Epithelial cell of prostate (primary cell): ENCODE data around the gene PCDH9.

Source experiments
- DNase-seq: peaks from one replicate; pipeline ENCODE4 v3.0.0-alpha.2; 2011; ENCODE audit warnings: low read depth, low spot score
- H3K27ac ChIP-seq: fragments of 450-650 bp; 2 replicates; pipeline ENCODE4 v1.5.1; 2017; ENCODE audit warnings: mild to moderate bottlenecking

PCDH9 gene

DNA sequence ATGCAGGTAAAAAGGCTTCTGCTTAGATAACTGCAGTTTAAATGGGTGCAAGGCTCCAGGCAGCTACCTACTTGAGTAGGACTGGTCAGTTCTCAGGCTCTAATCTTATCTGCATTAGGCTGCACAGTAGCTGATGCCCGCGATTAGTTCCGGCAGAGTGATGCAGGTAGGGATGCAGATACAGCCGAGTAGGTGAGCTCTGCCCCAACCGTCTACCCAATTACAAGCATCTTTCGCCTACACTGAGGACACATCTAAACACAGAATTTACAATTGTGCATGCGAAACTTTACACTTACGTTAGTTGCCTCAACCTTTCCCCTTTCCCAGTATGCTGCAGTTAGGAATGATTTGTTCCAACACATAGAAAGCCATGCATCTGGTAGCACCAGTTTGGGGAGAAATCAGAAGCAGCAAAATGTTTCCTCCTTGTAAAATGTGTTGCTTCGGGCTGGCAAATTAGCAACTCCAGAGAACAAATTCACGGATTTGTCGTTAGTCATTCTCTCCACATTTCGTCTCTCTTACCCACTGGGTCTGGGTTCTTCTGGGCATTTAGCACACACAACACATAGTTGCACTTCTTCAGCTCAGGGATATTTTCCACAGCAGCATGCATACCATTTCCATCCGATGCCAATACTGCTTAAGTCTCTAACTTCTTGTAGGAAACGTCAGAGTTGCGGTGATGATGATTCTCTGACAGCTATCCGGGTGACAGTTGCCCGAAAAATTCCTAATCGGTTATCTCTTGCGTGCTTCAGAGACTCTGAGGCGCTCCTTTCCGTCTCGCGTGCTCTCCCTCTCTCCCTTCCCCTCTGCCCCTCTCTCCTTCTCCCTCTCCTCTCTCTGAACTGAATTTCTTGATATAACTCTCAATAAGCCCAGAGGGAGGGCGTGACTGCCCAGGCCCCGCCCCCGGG lies at the start of gene PCDH9:
Gene PCDH9 (minus strand): TSS at position 856 of the 923 bp plus-strand sequence. CDS start 1,896 bp downstream, outside the sequence.
- DNase-seq = no peak
- peak within 1 kb of the TSS; percentile 18 for H3K27ac ChIP-seq

DNA sequence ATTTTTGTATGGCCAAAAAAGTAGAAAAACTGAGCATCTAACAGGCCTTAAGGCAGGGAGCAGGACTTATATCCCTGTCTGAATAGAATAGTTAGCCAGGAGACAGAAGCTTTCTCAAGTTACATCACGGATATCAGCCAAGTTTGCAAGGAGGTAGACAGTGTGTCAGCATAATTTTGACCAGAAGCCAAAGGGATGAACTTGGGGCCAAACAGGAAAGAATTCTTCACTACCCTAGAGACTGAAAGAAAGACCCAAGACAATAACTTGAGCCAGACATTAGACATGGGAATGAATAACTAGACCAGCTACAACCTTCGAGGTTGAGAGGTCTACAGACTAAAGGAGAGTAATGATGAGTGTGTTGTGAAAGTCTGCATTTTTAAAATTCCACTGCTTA lies 48.1 kb upstream of the PCDH9 start:
- no peak overlapping the region for H3K27ac ChIP-seq
- no peak for DNase-seq

- H3K27ac ChIP-seq = no peak overlapping the region
- no peak for DNase-seq
These were observed 47.4 kb upstream of the PCDH9 start for GRCh38 chr13:67277581-67277980.

DNA sequence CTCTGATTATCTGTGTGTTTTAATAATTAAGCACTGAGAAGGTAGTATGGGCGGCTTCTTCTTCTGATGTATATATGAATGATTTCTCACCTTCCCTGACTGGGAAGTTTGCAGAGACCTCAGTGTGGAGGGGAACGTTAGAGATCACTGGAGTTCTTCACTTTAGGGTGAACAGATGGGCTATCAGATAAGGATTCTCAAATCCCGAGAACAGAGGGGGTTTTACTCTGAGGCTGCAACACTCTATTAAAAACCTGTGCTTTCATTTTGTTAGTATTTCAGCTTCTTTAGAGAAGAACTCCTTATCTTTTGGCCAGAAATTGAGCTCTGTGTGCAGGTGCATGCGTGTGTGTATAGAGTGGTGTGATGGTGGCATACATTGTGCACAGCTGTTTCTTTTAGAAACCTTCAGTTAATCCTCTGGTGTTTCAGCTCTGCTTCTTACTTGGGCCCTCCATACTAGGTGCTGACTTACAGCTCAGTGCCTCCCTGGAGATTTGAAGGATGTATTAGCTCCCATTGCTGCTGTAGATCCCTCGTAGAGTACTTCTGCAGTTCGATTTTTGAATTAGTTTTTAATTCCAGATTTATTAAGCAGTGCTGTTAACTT lies 45.3 kb upstream of the PCDH9 start:
- no peak for DNase-seq

DNA sequence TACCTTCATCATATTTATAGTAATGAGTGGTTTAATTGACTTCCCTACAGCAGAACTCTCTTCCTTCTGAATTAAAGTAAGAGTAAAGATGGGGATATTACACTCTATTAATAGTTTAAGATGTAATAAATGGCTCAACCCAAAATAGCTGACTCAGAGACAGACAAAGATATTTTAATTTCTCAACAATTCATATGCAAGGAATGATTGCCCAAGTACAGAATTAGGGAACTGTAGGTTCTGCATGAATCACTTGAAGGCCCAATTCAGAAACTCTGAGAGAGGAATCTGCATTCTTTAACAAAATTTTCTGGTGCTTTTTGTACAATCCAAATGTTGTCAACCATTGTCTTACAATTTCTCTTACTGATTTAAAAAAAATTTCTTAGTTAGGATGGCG lies 42.9 kb upstream of the PCDH9 start:
- no peak for DNase-seq
- no peak overlapping the region for H3K27ac ChIP-seq

More for the DNA sequence above, 45.3 kb upstream of the PCDH9 start:
- H3K27ac ChIP-seq = no peak overlapping the region

- no peak overlapping the region for H3K27ac ChIP-seq
- no peak for DNase-seq
These were observed 37.0 kb upstream of the PCDH9 start for GRCh38 chr13:67267136-67267535.

- H3K27ac ChIP-seq = no peak overlapping the region
- no peak for DNase-seq
These were observed 29.1 kb upstream of the PCDH9 start for GRCh38 chr13:67259208-67259607.

GRCh38 chr13:67258482-67258881 lies 28.3 kb upstream of the PCDH9 start:
- no peak for DNase-seq

GRCh38 chr13:67238861-67239260 lies 8.7 kb upstream of the PCDH9 start:
- DNase-seq = no peak
- H3K27ac ChIP-seq = no peak overlapping the region

More at GRCh38 chr13:67258482-67258881, 28.3 kb upstream of the PCDH9 start:
- H3K27ac ChIP-seq = no peak overlapping the region

- no peak for DNase-seq
- no peak overlapping the region for H3K27ac ChIP-seq
These were observed 8.2 kb upstream of the PCDH9 start for GRCh38 chr13:67238277-67238859.

DNA sequence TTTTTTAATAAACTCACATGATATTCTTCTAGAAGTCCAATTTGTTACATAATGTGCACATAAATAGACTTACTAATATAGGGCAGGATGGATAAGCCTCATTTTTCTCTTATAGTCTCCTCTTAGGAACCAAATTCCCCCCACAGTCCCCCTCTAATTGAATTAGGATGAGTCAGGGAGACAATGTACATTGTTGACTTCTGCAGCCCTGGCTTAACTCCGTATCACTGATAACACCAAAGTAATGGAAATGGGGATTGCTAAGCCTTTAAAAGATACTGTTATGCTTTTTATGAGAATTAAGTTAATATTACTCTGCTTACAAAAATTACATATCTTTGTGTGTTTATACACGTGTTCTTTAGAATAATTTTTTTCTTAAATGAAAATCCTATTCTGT lies 5.1 kb upstream of the PCDH9 start:
- no peak for DNase-seq
- no peak overlapping the region for H3K27ac ChIP-seq

DNA sequence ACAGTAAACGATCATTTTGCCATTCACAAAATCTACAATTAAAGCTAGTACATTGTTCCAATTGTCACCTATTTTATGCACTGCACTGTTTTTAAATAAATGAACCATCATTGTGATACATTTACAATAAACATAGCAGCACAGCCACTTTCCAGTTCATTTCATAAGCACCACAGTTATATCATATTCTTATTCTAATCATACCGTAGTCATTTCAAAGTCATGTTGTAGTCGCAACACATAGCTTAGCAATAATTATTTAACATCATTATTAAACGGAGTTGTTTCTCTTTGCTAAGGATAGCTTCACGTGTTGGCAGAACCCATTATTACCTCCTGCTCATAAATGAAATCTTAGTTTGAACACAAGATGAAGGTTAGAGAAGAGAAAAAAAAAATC lies 2.2 kb upstream of the PCDH9 start:
- no peak overlapping the region for H3K27ac ChIP-seq
- no peak for DNase-seq

DNA sequence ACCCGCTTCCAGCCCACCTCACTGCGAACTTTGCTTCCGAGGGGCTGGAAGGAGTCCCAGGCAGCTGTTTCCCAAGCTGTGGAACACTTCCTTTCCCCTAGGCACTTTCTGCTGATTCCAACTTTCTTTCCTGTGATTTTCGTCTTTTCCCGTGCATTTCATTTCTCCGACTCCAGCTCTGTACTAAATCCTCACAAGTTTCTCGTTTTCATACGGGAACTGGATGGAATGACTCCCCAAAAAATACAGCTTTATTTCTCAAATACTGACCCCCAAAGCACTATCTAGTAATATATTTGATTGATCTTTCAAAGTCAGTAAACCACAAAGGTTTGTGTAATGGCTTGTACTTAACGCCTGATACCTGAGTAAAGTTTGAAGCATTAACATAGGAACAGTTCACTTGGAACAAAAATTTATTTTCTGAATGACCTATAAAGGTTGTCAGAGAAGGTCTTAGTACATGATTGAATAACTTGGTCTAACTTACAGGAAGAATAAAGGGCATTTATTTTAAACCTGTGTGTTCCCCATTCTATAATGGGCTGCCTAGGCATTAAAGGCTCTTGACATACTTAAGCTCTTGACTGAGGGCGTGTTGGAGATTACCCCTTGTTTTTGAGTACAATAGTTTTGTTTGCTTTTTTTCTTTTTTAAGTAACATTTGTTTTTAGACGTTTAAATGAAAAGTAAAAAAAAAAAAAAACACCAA lies 1.3 kb upstream of the PCDH9 start:
- H3K27ac ChIP-seq = peak overlapping the region; percentile 18
- no peak for DNase-seq

DNA sequence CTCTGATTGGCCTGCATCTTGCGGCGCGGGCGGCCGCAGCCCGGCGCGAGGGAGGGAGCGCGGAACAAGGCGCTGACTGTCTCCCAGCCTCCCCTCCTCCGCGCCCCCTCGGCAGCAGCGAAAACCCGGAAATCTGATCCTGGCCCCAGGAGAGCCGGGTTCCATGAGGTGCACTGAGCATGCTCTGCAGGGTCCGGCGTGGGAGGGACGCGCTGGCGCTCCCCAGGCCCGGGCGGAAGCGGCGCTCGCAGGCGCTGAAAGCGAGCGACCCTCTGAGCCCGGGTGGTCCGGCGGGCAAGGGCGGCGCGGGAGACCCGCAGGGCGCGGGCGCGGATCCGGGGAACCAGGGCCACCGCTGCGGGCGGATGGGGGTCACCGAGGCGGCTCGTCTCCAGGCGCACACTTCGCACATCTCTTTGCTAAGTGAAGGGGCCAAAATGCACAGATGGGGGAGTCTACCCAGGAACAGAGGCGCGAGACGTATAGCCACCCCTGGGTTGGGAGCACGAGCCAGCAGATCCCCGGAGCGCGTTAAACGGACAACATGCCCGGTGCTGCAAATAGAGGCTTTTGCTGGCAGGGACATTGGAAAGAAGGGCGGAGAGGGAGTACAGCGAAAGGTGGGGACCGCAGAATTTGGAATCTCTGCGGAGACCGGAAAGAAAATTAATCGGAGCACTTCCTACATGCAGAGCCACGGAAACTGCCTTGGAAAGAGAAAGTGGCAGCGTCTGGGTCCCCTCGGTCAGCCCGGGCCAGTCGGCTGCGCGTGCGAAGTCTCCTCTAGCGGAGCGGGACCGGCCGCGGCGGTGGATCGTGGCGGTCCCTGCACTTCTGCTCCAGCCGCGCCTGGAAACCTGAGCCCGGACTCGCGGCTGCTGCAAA lies 510 bp upstream of the PCDH9 start:
- peak; percentile 79 for DNase-seq
- H3K27ac ChIP-seq = peak overlapping the region; percentile 18

- no peak overlapping the region for H3K27ac ChIP-seq
- DNase-seq = no peak
These were observed 1.2 kb downstream of the PCDH9 start for GRCh38 chr13:67228916-67229315.

DNA sequence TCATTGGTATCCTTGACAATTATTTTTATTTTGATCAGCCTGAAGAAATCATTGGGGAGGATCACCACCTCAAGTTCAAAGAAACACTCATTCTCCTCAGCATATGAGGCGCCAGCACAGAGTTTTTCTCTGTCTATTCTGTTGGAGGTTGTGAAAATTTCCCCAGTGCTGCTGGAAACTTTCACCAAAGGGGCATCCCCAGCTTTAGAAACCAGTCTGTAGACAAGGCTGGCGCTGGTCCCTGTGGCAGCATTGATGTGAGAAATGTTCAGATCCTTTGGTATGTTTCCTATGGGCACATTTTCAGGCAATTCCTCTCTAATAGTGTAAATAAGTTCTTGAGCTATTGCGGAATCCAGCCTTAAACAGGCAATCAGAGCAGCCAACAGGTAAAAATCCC lies 2.1 kb downstream of the PCDH9 start:
- DNase-seq = no peak
- H3K27ac ChIP-seq = no peak overlapping the region

GRCh38 chr13:67227131-67227983 lies 2.8 kb downstream of the PCDH9 start:
- no peak for DNase-seq
- H3K27ac ChIP-seq = no peak overlapping the region

- DNase-seq = no peak
- no peak overlapping the region for H3K27ac ChIP-seq
These were observed 3.4 kb downstream of the PCDH9 start for GRCh38 chr13:67226696-67227095.
